GM19467 (cell line): ENCODE measurements around the gene PRELID1.
A peak's percentile ranks its signal among the peaks of the same experiment; 100 is the strongest.
"Not testable (repeated sequence)": the region's sequence is repeated elsewhere in the genome, so short reads cannot be mapped to it uniquely, and the experiment has no call there.

Experiments
- ATAC-seq: cut with Tn5 transposase; IDR thresholded peaks from one replicate; pipeline ENCODE4 v1.9.1; 2021; ENCODE audit warnings: mild to moderate bottlenecking, moderate library complexity; ENCODE audit not compliant: unreplicated experiment

The PRELID1 gene

GRCh38 chr5:177299697-177300096, 3.9 kb upstream of the PRELID1 start:
- ATAC-seq = no peak

GRCh38 chr5:177300236-177300880, 3.2 kb upstream of the PRELID1 start:
- peak; percentile 39 for ATAC-seq

GRCh38 chr5:177300951-177301350, 2.6 kb upstream of the PRELID1 start:
- ATAC-seq = no peak

- ATAC-seq = no peak
Observed at GRCh38 chr5:177301503-177302165, 2.0 kb upstream of the PRELID1 start.

GRCh38 chr5:177302354-177303110, 1.1 kb upstream of the PRELID1 start:
- no peak for ATAC-seq

GRCh38 chr5:177303925-177304391, 359 bp downstream of the PRELID1 start:
- ATAC-seq = no peak

GRCh38 chr5:177304392-177305119, 957 bp downstream of the PRELID1 start:
- ATAC-seq = no peak

GRCh38 chr5:177306103-177306640, 2.6 kb downstream of the PRELID1 start:
- not testable (repeated sequence) for ATAC-seq

- ATAC-seq = no peak
Observed at GRCh38 chr5:177306674-177307543, 3.3 kb downstream of the PRELID1 start.

GRCh38 chr5:177307544-177308363, 4.2 kb downstream of the PRELID1 start:
- ATAC-seq = no peak

GRCh38 chr5:177308740-177309139, 5.1 kb downstream of the PRELID1 start:
- ATAC-seq = no peak

- ATAC-seq = no peak
Observed at GRCh38 chr5:177309351-177310191, 6.0 kb downstream of the PRELID1 start.

GRCh38 chr5:177310332-177310731, 6.7 kb downstream of the PRELID1 start:
- no peak for ATAC-seq

- ATAC-seq = no peak
Observed at GRCh38 chr5:177310757-177311391, 7.3 kb downstream of the PRELID1 start.

GRCh38 chr5:177311392-177311722, 7.8 kb downstream of the PRELID1 start:
- ATAC-seq = no peak

GRCh38 chr5:177311723-177312648, 8.4 kb downstream of the PRELID1 start, which contains the start of gene MXD3:
Gene MXD3, minus strand, starts transcription at chr5:177311898. Its CDS starts 68 bp downstream, at chr5:177311830.
- ATAC-seq = peak; percentile 57
